GM19043 (cell line): ENCODE results near the gene ASTN2.

ENCODE experiments used
- ATAC-seq: cut with Tn5 transposase; IDR thresholded peaks from one replicate; pipeline ENCODE4 v1.9.1; 2021; ENCODE audit warnings: low read depth; ENCODE audit not compliant: unreplicated experiment

Gene ASTN2

GRCh38 chr9:116506685-116507084 lies 908.2 kb downstream of the ASTN2 start:
- ATAC-seq, result no peak

DNA sequence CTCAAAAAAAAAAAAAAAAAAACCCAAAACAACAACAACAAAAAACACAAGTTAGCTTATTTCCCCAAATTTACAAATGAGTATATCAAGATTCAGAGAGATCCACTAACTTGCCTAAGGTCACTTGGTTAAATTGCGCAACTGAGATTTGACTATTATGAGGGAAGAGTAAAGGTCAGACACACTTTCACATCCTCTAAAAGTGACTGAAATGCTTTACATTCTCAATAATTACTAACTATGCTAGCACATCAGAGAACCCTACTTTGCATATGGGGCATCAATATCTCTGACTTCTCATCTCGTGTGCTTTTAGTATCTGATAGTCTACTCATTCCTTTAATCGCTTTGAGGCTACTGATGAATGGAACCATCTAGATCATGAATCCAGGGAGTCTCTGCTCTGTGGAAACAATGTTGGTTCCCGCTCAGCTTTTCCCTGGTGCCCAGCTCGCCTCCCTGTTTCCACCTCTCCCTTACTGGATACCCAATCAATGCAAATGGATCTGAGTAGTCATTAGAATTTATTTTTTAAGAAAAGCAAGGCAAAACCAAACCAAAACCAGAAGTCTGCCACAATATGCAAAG lies 909.9 kb downstream of the ASTN2 start:
- ATAC-seq, result peak; percentile 94

- ATAC-seq, result no peak
Observed at GRCh38 chr9:116504081-116504480, 910.8 kb downstream of the ASTN2 start.

GRCh38 chr9:116502746-116503145 lies 912.1 kb downstream of the ASTN2 start:
- ATAC-seq, result no peak

GRCh38 chr9:116501871-116502270 lies 913.0 kb downstream of the ASTN2 start:
- no peak for ATAC-seq

DNA sequence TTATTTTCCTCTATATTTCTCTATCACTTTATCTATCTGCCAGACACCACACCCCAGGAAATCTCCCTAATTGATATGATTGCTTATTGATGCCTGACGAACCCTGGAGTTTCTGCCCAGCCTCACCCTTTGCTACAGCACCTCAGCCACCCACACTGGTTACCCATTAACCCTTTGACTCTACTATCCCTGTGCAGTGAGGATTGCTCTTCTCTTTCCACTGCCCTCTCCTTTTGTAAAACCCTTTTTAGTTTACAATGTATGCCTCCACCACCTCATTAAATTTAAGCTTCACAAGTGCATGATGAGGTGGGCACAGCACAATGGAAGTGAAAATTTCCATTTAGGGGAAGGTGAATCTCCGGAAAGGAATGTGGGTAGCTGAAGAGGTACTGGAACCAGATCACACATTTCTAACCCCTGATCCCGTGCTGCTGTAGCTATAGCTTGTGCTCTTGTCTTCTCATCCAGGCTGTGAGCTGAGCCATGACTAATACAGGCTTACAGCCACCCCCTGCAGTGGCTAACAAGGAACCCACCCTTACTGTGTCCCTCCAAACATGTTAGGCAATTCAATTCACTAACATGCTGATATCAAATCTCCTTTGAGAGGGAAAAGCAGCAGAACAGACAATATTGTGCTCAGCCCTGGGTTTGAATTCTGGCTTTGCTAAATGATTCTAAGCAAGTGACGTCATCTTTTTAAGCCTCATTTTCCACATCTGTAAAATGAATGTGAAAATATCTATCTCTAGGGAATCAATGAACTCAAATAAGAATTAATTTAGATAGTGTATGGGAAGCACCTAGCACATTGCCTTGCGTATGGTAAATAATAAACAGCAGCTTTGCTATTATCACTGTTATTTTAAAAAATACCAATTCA lies 914.6 kb downstream of the ASTN2 start:
- ATAC-seq, result no peak

GRCh38 chr9:116499434-116499833 lies 915.4 kb downstream of the ASTN2 start:
- no peak for ATAC-seq

- ATAC-seq, result no peak
Observed at GRCh38 chr9:116497095-116497890, 917.6 kb downstream of the ASTN2 start.

- ATAC-seq, result no peak
Observed at GRCh38 chr9:116496167-116496566, 918.7 kb downstream of the ASTN2 start.

DNA sequence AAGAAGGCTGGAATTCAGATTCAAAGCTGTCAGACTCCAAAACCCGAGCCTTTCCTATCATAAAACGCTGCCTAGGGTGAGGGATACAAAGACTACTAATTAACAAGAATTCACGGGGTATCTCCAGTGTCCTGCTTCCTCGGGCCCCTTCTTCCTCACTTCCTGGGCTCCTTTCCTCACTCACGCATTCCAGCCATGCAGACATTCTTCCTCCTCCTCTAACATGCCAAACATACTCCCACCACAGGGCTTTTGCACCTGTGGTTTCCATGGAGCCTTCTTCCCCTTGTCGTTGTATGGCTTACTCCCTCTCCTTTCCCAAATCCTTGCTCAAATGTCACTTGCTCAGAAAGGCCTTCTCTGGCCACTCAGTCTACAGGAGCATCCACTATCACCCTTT lies 919.1 kb downstream of the ASTN2 start:
- no peak for ATAC-seq

DNA sequence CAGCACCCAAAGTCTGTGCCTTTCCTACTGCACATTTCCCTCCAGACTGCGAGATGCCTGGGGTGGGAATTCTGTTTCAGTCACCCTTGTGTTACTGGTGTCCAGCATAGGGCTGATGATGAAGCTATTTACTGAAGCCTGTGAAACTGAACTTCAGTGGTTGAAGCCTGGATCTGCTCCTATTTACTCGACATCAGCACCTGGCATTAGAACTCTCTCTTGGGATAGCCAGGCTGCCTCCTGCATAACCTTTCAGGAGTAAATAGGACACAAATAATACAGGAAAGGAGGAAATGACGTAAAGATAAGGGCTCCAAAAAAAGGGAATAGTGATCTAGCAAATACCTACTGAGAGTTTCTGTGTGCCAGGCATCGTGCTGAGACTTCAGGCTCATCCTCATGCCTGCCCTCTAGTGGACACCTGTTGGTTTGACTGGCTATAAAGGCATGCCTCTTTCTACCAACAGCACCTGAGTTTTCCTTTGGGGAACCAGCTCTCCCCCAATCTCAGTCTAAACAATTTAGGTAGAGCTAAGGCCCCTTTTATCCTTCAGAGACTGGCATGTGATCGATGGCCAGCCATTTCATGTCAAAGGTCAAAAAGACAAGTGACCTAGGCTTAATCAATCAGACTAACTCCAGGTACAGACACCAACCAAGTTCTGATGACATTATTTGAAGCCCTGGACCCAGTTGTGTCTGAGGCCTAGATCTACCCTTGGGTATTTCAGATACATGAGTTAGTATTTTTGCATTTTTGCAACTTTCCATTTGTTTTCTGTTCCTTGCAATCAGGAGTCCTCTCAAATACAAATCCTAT lies 919.8 kb downstream of the ASTN2 start:
- ATAC-seq, result no peak

DNA sequence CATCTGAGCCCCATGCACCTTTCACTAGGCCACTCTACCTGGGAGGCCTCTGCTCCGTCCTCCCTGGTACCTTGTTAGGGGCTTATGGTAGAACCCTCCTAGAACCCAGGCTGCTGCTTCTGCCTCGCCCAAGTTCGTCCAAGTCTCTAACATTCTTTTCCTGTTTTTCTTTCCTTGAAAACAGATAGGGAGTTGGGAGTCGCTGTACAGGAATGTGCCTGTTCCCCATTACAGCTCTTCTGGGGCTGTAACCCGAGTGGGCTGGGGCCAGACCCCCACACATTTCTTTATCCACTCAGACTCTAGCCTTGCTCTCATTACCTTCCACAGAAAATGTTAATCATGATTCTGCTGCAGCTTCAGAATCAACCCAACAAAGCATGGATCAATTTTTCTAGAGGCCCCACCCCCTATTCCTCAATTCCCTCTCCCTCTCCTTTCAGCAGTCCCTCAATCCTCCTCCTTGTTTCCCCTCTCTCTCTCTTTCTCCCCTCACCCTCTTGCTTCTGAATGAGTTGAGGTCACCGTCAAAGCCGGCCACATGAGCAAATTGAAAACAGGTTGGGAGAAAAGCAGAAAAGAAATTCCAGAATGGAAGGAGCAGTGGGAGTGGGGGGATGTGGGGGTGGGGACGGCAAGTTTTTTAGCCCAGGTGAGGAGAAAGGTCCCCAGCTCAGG lies 921.5 kb downstream of the ASTN2 start:
- no peak for ATAC-seq

DNA sequence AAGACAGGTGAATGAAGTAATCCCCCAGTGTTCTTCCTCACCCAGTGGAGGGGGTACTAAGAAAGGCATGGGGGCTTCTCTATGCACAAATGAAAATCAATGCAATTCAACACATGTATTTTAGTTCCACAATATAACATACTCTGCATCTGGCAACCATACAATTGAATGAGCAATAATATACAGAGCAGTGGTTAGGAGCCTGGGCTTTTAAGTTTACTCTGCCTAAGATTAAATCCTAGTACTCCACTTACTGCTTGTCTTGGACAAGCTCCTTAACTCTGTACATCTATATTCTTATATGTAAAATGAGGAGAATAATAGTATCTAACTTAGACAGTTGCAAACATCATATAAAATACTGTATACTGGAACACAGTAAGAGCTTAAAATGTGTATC lies 923.2 kb downstream of the ASTN2 start:
- ATAC-seq, result no peak

DNA sequence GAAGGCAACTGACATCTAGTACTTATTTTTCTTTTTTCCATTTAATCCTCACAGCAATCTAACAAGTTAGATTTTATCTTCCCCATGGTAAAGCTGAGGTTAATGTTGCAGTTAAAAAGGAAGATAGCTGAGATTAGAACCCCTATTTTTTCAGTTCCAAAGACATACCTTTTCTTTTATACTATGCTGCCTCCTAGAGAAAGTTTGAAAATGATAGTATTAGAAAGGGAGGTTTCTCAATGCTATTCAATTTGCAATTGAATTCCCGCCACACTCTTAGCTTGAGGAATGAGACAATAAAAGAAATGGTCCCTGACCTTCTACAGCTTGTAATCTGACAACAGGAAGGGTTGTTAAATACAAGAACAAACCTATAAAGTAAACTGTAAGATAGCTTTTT lies 923.6 kb downstream of the ASTN2 start:
- ATAC-seq, result no peak

GRCh38 chr9:116490321-116490720 lies 924.5 kb downstream of the ASTN2 start:
- ATAC-seq, result no peak

GRCh38 chr9:116488373-116488772 lies 926.5 kb downstream of the ASTN2 start:
- no peak for ATAC-seq

DNA sequence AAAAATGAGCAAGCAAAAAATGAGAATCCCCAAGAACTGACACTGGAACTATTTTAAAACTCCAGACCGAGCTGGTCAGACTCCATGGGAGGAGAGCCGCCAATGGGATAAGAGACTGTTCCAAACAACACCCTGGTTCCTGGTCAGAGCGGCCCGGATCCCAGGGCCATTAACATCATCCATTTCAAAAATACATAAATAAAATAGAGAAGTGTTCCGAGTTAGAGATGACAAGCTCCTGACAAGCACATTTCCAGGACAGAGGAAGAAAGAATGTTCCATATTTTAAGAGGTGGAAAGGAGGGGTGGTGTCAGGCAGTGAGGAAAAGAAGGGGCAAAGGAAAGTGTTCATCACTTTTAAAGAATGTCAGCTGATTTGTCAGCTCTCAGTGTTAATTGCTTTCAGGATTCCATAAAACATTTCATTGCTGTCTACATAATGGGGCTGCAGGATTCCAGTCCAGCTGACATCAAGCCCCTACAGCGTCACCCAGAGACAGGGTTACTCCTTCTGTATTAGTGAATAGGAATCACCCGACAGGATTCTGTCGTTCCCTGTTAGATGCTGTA lies 930.3 kb downstream of the ASTN2 start:
- no peak for ATAC-seq

DNA sequence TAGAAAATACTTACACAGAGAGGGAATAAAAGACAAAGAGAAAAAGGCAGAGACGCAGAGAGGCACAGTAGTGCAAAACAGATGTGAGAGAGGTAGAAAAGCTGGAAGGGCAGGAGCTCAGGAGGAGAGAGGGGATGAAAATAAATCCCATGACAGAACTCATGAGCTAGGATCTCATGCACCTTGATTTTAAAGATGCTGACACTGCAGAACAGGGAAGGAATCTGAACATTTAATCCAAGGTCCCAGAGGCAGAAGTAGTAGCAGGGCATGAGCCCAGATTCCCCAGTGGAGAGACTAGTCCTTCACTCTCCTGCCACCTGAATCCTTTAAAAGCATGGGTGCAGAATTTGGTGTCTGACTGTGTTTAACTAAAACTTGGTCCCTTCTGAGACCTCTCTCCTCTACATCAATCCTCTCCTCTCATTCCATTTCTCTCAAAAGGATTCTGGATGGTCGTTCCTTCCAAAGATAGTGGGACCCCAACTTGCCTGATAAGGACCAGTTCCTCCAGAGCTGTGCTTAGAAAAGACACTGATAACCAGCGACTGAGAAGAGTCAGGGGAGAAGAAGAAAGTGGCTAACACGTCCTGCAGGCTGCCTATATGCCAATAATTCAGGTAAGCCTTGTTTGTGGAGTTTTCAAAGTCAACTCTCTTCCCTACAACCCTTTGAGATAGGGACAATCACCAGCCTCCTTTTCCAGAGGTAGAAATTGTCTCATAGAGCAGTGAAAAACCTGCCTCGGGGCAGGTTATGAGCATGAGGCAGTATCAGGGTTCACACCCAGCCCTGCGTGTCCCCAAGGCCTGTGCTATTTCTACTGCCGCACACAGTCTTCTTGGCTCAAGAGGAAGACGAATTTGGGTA lies 931.0 kb downstream of the ASTN2 start:
- ATAC-seq, result no peak

DNA sequence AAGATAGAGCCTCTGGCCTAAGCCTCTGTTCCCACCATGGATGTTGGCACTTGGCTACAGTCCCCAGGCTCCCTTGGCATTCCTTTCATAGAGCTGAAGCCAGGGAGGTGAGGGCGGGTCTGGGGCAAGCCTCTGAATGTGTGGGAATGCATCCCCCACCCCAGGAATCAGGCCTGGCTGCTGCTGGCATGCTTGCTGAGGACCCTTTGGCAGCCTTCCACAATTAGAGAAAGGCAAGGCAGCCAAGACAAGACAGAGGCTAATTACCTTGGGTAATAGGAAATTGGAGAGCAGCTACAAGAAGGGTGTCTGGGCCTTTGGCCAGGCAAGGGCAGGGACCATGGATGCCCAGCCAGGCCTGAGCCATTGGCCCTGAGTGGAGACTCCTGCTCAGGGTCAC lies 932.1 kb downstream of the ASTN2 start:
- ATAC-seq, result no peak
